Umbilical cord (tissue), 2 donors: Measurements from ENCODE around the gene UST. TPM values are rescaled to one million over a fixed set of nuclear protein-coding genes. Genes with fewer than 3 reads are reported as not detected.
"Not testable (repeated sequence)": the region's sequence is repeated elsewhere in the genome, so short reads cannot be mapped to it uniquely, and the experiment has no call there.

ENCODE experiments used
- DNase-seq: peaks from one replicate; pipeline ENCODE4 v3.0.0-alpha.2; 2015; ENCODE audit warnings: low spot score
- total RNA-seq: library from RNA; depleted of rRNA; stranded (reverse); fragments of >200 nt; gene quantifications from one replicate; pipeline ENCODE4 v1.2.3, GENCODE V29; 2014; ENCODE audit warnings: low replicate concordance; ENCODE audit not compliant: insufficient read depth

Gene UST
- total RNA-seq, 1 donor from 2014 or later, result 39.7 TPM

DNA sequence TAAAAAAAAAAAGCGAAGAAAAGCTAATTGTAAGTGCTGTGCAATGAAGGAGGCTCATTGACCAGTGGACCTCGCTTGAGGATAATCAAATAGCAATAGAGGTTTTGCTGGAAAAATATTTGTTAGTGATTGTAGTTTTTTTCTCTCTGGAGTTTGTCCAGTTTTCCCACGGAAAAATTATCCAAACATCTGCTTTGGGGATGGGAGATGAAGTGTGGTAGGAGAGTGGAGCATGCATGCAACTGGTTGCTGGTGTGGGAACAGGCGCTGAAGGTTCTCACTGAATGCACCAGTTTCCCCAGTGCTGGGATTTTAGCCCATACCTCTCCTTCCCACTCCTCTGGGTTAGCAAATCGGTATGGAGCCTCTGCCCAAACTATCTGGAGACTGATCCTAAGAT is 288.9 kb downstream of the UST start:
- no peak for DNase-seq

DNA sequence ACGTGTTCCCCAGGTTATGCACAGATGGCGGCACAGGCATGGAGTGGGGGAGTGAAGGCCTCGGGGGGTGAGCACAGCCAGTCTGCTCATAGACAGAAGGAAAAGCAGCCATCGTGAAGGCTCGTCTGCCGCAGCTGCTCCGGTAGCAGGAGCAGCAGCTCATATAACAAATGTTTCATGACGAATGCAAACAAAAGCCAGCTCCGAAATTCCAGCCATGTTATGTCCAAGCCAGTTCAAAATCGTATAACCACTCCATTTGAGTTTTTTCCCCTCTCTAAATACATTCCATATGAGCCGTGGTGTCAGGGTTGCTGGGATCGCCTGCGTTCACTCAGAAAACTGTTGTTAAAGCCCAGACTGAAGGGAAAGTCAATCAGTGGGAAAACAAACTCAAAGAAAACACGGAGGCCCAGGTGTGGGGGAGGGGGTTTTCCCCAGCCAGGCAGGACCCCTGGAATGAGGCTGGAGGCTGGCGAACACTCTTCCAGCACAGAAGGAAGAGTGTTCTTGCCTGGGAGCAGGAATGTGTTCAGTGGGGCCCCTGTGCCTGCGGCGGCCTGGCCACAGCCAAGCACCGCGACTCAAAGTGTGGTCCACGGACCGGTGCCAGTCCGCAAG is 290.3 kb downstream of the UST start:
- DNase-seq, result peak; percentile 61

DNA sequence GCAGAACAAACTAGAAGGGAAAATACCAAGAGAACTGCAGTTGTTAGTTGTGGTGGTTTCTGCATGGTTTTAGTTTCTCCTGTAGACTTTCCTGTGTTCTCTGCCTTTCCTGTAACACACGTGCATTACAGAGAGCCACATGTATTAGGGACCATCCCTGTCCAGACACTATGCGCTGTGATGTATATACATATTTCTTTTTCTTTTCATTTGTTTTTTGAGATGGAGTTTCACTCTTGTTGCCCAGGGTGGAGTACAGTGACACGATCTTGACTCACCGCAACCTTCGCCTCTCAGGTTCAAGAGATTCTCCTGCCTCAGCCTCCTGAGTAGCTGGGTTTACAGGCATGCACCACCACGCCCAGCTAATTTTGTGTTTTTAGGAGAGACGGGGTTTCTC is 292.2 kb downstream of the UST start:
- DNase-seq, result not testable (repeated sequence)

DNA sequence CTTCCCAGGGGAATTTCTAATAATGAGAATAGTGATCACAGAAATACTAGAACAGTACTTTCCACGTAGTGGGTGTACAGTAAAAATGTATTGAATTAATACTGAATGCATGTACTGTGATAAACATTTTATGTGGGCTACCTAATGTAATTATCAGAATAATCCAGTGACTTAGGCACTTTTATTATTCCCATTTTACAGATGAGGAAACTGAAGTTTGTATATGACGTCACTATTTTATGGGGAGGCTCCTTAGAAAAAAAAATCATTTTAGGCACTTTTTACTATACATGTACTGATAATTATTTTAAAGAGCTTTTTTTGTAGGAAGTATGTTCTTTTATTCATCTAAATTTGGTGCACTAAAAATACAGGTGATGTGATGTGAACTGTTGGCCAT is 295.1 kb downstream of the UST start:
- DNase-seq, result no peak

DNA sequence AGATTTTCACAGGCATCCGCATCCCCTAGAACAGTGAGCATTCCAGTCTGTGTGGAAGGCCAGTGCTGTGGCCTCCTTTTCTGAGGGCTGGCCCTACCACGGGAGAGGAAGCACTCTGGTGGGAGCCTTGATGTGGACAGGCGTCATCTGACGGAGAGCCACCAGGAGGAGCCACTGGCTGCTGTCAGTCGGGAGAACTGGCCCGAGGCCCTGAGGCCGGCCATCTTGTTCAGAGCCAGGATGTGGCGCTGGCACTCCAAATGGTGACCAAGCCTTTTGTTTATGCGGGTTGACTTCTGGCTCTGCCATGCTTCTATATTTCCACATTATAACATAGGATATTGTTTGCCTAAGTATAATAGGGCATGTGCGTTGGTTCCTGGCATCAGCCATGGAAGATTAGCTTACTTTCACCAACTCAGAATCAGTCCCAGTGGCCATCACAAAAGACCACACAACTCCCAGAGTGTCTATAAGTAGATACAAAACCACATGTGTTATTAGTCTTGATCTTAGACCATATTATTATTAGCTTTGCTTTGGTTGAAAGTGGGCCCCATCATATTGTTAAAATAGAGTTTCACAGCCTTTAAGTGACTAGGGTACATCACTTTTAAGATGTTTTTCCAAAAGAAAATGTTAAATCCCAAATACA is 296.8 kb downstream of the UST start:
- DNase-seq, result no peak

DNA sequence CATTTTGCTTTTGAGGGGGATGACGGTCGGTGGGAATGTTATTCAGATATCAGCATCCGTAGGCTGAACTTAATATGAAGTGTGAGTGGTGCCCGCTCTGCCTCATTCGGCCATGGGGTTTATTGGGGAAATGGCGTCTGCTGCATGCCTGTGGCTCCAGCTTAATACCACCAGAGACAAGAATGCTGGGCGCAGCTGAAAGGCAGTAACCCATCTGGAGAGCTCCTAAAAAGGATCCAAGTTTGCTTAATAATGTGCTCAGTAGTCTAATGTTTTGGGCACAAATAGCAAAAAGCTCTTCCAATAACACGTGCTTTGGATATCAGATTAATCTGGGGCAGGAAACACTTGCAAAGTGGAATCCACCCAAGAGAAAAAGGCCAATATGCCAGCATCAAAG is 297.7 kb downstream of the UST start:
- DNase-seq, result peak; percentile 64

DNA sequence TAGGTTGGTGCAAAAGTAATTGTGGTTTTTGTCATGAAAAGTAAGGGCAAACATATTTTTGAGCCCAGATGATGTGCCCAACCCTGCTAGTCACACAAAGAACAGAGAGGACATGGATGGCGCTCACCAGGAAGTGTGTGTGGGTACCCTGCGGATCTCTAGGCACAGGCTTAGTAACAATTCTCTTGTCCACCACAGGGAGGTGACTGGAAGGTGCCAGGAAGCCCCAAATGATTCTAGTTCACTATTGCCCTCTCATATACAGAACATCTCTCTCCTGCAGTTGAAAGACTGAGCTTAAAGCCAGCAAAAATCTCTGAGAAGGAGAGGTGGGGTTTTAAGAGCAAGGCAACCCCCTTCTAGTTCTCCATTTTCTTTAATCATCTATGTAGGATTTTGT is 298.6 kb downstream of the UST start:
- DNase-seq, result no peak

DNA sequence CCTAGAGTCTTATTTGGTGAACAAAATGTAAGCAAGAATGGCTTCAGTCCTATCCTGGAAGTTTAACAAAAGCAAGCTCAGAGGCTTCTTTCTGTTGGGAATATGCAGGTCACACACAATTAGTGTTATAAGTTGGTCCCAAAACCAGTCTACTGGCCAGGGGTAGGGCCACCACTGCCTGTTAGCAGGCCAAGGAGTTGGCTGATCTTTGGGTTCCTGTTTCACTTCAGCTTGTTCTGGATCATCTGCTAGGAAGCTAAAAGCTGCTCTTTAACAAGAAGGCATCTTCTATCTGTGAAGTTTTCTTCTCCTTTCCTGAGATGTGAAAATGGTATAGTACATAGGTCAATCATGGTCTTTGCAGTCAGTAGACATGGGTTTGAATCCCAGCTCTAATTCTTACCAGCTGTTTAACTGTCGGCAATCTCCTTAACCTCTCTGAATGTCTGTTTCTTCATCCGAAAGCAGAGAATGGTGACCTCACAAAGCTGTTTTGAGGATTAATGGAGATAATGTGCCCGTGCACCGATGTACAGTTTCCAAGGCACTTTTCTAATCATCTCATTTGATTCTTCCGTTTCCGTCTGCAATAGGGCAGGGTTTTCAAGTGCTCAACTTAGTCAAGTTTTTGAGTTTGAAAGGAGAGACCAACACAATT is 299.5 kb downstream of the UST start:
- no peak for DNase-seq

DNA sequence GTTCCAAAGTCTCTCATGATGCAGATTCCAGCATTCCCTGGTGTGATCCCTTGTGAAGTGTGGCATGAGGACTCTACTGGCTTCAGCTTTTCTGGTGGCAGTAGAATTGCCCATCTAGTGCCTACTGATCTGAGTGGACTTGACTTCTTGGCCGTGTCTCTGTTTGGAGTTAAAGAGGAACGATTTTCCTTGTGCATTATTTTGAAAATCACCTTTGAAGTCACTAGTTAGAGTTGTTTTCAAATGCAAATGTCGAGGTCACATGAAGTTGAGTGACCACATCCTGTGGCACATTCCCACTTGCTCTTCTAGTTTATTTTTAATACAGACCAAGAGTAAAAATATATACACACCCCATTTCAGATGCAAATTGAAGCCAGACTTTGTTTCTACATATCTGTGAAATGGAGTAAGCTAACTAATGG is 300.0 kb downstream of the UST start:
- no peak for DNase-seq

DNA sequence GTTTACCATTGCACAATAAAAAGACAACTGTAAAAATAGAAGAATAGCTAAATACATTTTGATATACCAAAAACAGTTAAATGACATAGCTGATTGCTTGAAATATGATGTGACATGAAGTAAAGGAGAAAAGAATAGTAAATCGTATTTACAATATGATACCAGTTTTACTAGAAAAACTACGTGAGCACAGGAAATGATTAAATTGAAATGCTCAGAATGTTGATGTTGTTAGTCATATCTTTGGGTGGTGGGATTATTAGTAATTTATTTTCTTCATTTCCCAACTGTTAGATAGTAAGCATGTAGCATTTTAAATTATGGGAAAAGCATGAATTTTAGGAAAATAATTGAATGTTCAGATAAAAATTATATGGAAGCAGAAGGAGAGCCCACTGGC is 302.4 kb downstream of the UST start:
- DNase-seq, result no peak

DNA sequence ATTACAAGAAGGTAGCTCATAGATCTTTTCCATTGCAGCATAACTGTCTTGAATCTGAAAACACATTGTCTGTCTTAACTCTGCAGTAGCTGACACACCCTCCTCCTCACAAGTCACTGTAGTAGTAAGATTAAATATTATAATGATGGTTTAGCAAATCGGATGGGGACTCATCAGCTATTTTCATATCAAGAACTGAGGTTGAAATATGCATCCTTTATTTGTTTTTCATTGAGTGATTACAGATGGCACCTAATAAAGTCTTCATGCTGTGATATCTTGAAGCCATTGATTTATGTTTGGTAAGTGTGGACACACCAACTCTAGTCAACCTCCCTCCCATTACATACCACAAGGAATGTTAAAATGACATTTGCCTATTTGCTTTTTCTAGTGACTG is 303.3 kb downstream of the UST start:
- DNase-seq, result no peak

DNA sequence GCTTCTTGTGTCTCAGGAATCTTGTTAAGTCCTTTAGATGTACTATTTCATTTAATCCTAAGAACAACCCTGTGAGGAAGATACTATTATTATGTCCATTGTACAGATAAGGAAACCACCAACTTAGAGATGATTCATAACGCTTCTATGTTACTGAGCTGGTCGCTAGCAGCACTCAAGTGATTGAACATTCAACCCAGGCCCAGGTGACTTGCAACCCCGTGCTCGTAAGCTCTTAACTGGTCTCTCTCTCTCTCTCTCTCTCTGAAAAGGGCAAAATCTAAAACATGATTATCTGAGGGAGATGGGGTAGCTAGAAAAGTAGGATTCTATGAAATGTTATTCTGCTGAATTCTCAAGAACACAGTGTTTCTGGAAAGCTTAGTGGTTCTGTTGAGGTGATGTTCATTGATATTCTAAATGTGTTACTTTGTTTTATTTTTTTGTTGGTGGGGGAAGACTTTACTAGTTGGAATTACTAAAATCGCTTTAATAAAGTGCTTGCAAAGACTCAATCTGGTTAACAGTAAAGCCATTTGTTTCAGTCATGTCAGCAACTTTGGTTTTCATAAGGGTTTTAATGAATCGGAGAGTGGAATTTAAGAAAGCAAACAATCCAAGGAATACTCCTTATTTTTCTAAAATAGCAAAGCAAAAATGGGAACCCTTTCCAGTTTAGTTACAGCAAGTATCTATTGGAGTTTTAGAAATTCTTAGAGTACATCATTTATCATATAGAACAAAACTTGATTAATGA is 305.7 kb downstream of the UST start:
- no peak for DNase-seq

DNA sequence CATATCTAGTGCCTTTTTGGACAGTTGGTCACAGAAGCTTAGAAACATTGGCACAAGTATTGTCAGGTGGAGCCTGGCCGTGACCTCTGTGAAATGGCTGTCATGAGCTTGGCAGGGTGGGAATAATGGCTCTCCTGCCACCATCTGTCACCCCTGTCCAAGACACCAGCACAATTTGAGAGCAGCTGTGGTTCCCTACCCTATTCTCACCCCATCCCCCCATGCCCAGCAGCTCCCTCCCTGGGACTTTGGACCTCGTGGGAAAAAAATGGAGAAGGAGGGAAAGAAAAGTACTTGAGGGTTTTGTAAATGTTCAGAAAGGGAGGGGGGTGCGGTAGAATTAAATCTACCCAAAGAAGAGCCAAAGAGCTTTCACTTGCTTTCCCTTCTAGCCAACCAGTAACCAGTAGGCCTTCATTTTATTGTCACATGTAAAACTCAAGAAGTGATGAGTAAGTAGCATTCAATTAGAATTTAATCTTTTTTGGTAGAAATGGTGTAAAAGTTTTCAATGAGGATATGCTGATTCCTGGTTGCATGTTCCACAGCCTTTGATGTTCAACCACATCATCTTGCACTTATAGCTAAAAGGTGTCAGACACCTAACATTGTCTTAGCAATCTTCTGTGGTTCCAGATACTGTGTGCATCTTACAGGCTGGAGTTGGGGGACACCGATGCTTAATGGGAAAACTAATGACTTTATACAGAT is 307.2 kb downstream of the UST start:
- no peak for DNase-seq

DNA sequence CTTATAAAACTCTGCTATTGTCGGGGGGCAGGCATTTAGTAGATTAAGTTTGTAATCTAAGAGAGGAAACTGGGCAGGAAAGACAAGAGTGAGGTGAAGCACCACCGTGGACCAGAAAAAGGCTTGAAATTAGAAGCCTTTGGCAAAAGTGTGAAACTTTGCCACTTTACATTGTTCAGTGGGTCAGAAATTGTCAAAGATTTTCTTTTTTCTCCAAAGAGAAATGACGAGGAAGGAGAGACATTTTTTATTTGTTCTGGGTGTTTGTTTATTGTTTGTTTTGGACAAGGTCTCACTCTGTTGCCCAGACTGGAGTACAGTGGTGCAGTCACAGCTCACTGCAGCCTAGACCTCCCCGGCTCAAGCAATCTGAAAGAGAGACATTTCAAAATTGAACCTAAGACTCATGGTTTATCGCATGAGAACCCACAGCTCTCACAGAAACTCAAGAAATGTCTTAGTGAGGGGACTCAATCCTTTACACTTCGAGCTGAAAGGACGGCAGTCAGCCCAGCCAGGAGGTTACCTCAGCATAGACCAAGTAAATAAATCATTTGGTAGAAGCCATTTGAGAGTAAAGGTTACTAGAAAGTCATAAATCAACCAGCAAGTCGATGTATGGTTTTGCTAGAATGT is 307.8 kb downstream of the UST start:
- no peak for DNase-seq

DNA sequence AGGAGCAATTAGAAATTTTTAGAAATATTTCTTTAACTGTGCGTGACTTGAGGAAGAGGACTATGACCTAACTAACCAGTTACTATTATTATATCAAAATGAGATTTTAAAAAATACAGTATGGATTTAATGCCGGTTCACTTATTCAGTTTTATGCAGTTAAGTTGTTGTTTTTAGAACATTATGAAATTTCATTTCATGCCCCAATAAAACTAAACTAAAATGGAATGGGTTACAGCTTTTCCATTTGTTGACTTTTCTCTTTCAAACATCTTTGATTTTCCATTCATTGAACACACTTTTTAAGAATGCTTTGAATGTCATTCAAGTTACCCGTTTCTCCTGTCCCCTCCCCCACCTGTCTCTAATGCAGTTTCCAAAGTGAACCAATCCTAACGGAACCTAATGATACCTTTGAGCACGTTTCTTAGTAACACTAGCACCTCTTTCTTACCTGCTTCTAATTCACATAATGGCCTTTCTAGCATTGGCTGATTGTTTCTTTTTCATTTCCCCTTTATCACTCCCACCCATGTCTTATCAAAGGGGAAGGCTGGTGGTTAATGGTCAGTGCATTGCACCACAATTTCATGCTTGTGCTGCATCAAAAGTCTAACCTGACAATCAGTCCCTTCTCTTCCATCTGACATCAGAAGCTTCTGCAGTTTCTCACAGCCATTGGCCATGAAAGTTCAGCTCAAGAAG is 308.5 kb downstream of the UST start:
- DNase-seq, result no peak

DNA sequence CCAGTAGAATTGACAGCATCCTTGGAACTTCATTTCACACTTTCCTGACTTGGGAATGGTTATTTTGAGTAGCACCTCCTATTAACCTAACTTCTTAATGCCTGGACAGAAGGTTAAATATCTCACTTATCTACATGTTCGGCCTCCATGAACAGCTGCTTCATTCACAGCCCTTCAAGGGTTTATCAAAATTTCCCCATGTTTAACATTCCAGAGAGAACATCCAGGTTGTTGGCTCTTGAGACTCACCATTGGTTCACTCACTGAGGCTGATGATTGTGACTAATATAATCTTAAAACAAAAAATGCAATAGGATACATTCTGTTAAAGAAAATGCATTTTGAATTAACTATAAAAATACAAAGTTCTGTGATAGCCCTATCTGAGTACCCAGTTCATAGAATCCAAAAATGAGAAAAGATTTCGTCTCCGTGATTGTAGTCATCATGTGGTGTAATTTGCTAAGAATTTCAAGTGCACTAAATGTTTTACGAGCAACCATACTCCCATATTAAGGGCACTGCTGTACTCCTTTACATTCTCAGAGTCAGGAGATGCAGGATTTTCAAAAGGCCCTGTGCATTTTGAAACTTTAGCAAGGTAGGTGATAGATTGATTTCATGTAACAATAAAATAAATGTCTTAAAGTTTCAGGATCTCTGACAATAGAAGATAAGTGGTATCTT is 310.1 kb downstream of the UST start:
- no peak for DNase-seq

DNA sequence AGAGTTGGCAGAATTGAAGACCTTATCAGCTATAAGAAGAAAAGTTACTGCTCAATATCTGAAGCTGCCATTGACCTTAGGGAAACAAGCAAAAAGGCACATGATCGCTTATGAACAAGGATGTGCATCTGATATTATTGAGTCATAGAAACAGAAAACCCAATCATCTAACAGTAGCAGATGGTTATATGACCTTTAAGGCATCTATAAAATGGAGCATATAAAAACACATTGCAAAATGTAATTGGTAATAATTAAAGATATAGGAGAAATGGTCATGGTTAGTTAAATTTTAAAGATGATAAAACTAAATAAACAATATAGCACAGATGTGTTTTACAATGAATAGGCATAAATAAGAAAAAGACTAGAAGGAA is 310.6 kb downstream of the UST start:
- no peak for DNase-seq

DNA sequence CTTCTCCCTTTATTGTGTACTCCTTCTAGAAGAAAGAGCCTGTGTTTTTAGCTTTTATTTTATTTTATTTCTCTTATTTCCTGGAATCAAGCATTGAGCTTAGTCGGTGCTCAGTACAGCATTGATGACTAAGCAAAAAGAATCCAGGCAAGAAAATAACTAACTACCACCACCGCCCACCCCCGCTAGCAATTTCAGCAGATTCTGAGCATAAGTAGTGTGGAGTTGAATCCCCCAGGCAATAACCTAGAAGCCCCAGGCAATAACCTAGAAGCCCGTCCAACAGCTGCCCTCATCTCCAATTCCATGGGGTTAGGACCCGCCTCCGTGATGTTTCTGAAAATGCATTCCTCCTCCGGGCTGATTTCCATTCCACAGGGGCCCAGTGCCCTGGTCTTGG is 312.7 kb downstream of the UST start:
- DNase-seq, result peak; percentile 57

DNA sequence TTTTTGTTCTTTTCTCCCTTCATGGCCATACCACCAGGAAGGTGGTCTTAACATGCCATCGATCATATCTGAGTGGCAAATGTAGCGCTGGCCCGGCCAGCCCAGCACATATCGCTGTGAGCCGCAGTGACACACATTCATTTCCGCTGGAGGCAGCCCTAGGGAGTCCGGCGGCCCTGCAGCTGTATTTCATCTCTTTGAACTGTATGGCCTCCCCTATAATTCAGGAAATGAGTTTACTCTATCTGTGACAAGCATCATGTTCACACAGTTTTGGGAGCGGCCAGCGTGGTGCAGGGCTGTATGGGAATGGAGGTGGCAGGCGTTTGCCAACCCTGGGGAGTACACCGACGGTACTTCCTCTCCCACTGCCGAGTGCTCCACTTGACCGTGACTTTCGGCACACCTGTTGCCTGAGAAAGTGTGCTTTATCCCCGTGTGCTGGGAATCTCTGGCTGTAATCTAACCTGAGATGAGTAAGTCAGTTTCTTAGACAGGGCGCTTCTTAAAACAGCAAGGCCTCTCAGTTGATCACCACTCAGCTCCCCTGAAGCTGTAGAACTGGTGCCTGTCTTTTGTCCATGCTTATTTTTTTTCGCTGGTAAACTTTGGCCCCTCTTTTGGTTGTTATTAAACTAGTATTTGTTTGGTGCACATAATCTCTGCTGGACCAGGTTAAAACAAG is 313.6 kb downstream of the UST start:
- peak; percentile 18 for DNase-seq
